WTC11 (cell line): Measurements from ENCODE around the gene CACNA1C. TPM values are rescaled to one million over a fixed set of nuclear protein-coding genes. Genes with fewer than 3 reads are reported as not detected.

Source experiments
- ATAC-seq: fragments of 200-7000 bp; cut with Tn5 transposase; 2 replicates; pipeline ENCODE4 v1.10.0; 2021; ENCODE audit warnings: mild to moderate bottlenecking, moderate library complexity
- CTCF ChIA-PET: fragments of 300-600 bp; sonication (Branson Sonifier 250); formaldehyde crosslinking; loops from one replicate; lab custom pipeline; 2021; ENCODE audit warnings: antibody characterized with exemption; lab: Charles Lee
- POLR2A ChIA-PET: fragments of 350-600 bp; sonication (Branson Sonifier 250); formaldehyde crosslinking; loops from one replicate; lab custom pipeline; 2021; ENCODE audit warnings: antibody characterized with exemption; lab: Charles Lee
- DNase-seq: peaks from one replicate; pipeline ENCODE4 v3.0.0; 2021; ENCODE audit warnings: low spot score
- H3K27ac Mint-ChIP-seq: 2 replicates; pipeline ENCODE4 v1.8.0; 2021; ENCODE audit warnings: mixed read lengths
- H3K27me3 Mint-ChIP-seq: 2 replicates; pipeline ENCODE4 v1.8.0; 2021; ENCODE audit warnings: low read depth, mild to moderate bottlenecking, moderate library complexity, mixed read lengths
- H3K36me3 Mint-ChIP-seq: 2 replicates; pipeline ENCODE4 v1.8.0; 2021; ENCODE audit warnings: mixed read lengths
- H3K4me1 Mint-ChIP-seq: 2 replicates; pipeline ENCODE4 v1.8.0; 2022; ENCODE audit warnings: mixed read lengths
- H3K4me3 Mint-ChIP-seq: 2 replicates; pipeline ENCODE4 v1.8.0; 2021; ENCODE audit warnings: mild to moderate bottlenecking, moderate library complexity, mixed read lengths
- H3K9me3 Mint-ChIP-seq: 2 replicates; pipeline ENCODE4 v1.8.0; 2021; ENCODE audit warnings: mixed read lengths
- ERG ChIP-seq: fragments of 250-450 bp; sonication (Bioruptor Pico); IDR thresholded peaks from 2 replicates; pipeline ENCODE4 v1.8.0; 2021; ENCODE audit warnings: mild to moderate bottlenecking
- ESRRA ChIP-seq: sonication (generic); formaldehyde crosslinking; IDR thresholded peaks from 2 replicates; pipeline ENCODE4 v1.8.1; 2022; ENCODE audit warnings: mild to moderate bottlenecking, missing genetic modification reagents, borderline replicate concordance
- ETV6 ChIP-seq: sonication (generic); formaldehyde crosslinking; IDR thresholded peaks from 2 replicates; pipeline ENCODE4 v1.8.1; 2022; ENCODE audit warnings: mild to moderate bottlenecking, missing genetic modification reagents
- FOXP1 ChIP-seq: sonication (generic); formaldehyde crosslinking; IDR thresholded peaks from 2 replicates; pipeline ENCODE4 v1.8.0; 2022; ENCODE audit warnings: missing genetic modification reagents, mild to moderate bottlenecking, moderate library complexity, borderline replicate concordance
- FOXP4 ChIP-seq: sonication (generic); formaldehyde crosslinking; IDR thresholded peaks from 2 replicates; pipeline ENCODE4 v1.8.0; 2022; ENCODE audit warnings: mild to moderate bottlenecking, missing genetic modification reagents
- HMGA2 ChIP-seq: fragments of 250-450 bp; sonication (Bioruptor Pico); IDR thresholded peaks from 2 replicates; pipeline ENCODE4 v1.4.0; 2021; ENCODE audit warnings: mild to moderate bottlenecking, moderate library complexity
- IRF2 ChIP-seq: sonication (generic); formaldehyde crosslinking; IDR thresholded peaks from 2 replicates; pipeline ENCODE4 v1.8.0; 2022; ENCODE audit warnings: low read depth, missing genetic modification reagents, borderline replicate concordance
- JAZF1 ChIP-seq: fragments of 250-450 bp; sonication (Bioruptor Pico); IDR thresholded peaks from 2 replicates; pipeline ENCODE4 v1.9.0; 2021; ENCODE audit warnings: moderate library complexity, mild to moderate bottlenecking, inconsistent platforms
- RELA ChIP-seq: sonication (generic); formaldehyde crosslinking; IDR thresholded peaks from 2 replicates; pipeline ENCODE4 v1.8.1; 2022; ENCODE audit warnings: missing genetic modification reagents, mild to moderate bottlenecking, borderline replicate concordance
- SMAD4 ChIP-seq: sonication (generic); formaldehyde crosslinking; IDR thresholded peaks from 2 replicates; pipeline ENCODE4 v1.8.0; 2022; ENCODE audit warnings: mild to moderate bottlenecking, missing genetic modification reagents
- SOX15 ChIP-seq: fragments of 250-450 bp; sonication (Bioruptor Pico); IDR thresholded peaks from 2 replicates; pipeline ENCODE4 v1.9.0; 2021; ENCODE audit warnings: mild to moderate bottlenecking
- STAT6 ChIP-seq: sonication (generic); formaldehyde crosslinking; conservative IDR thresholded peaks from 2 replicates; pipeline ENCODE4 v1.8.1; 2023; ENCODE audit warnings: mild to moderate bottlenecking, low read depth, missing genetic modification reagents, moderate library complexity
- USF2 ChIP-seq: sonication (generic); formaldehyde crosslinking; IDR thresholded peaks from 2 replicates; pipeline ENCODE4 v1.8.1; 2023; ENCODE audit warnings: mild to moderate bottlenecking, missing genetic modification reagents, moderate library complexity
- ZNF263 ChIP-seq: sonication (generic); formaldehyde crosslinking; IDR thresholded peaks from 2 replicates; pipeline ENCODE4 v1.8.1; 2022; ENCODE audit warnings: low read depth, mild to moderate bottlenecking, moderate library complexity, missing genetic modification reagents
- ZNF317 ChIP-seq: sonication (generic); formaldehyde crosslinking; IDR thresholded peaks from 2 replicates; pipeline ENCODE4 v1.8.1; 2023; ENCODE audit warnings: low read depth, mild to moderate bottlenecking, moderate library complexity, missing genetic modification reagents, borderline replicate concordance
- ZNF532 ChIP-seq: fragments of 250-450 bp; sonication (Bioruptor Pico); IDR thresholded peaks from 2 replicates; pipeline ENCODE4 v1.9.0; 2021; ENCODE audit warnings: mild to moderate bottlenecking, borderline replicate concordance
- total RNA-seq: library from RNA; stranded (reverse); gene quantifications from 3 replicates; pipeline ENCODE4 v1.2.3, GENCODE V29; 2021

Gene CACNA1C
- total RNA-seq, 1 experiment from 2014 or later = 1.7 TPM

GRCh38 chr12:2637371-2637770, 584.6 kb downstream of the CACNA1C start (continued):
- TF ChIP-seq HMGA2 (CRISPR knock-in tag) (no peak), SMAD4 (CRISPR knock-in tag) (no peak), FOXP4 (CRISPR knock-in tag) (no peak), RELA (CRISPR knock-in tag) (no peak)

GRCh38 chr12:2638273-2639019, 585.7 kb downstream of the CACNA1C start:
- Mint-ChIP-seq H3K27ac (no peak overlapping the region), H3K4me3 (no peak overlapping the region), H3K9me3 (peaks cover 3% of the 10 kb centered on the region), H3K4me1 (peaks cover 30% of the 10 kb centered on the region), H3K27me3 (no peaks in the 10 kb centered on the region), H3K36me3 (no peaks in the 10 kb centered on the region)
- DNase-seq (peak; percentile 32), ATAC-seq (peak; percentile 60)
- POLR2A ChIA-PET = no interaction called here
- TF ChIP-seq USF2 (CRISPR knock-in tag) (peak; percentile 62), IRF2 (CRISPR knock-in tag) (no peak)
- CTCF ChIA-PET = no interaction called here

GRCh38 chr12:2639020-2639298, 586.2 kb downstream of the CACNA1C start:
- no peak for ATAC-seq
- peaks cover 3% of the 10 kb centered on the region for H3K9me3 Mint-ChIP-seq
- no peaks in the 10 kb centered on the region for H3K36me3 Mint-ChIP-seq
- no peak overlapping the region for H3K27ac Mint-ChIP-seq
- POLR2A ChIA-PET = no interaction called here
- no peaks in the 10 kb centered on the region for H3K27me3 Mint-ChIP-seq
- CTCF ChIA-PET = interaction anchor here (1.3 kb wide), 1 partner anchor 23 kb away, joined by 3 read pairs; no protein-coding TSS in a partner anchor
- DNase-seq = peak; percentile 10
- H3K4me1 Mint-ChIP-seq = peaks cover 30% of the 10 kb centered on the region
- no peak overlapping the region for H3K4me3 Mint-ChIP-seq
- no peak for TF ChIP-seq ZNF317 (CRISPR knock-in tag)
- TF ChIP-seq ETV6 (CRISPR knock-in tag) = no peak
- TF ChIP-seq ESRRA (CRISPR knock-in tag) = no peak
- no peak for TF ChIP-seq FOXP1 (CRISPR knock-in tag)
- no peak for TF ChIP-seq JAZF1 (CRISPR knock-in tag)
- no peak for TF ChIP-seq HMGA2 (CRISPR knock-in tag)
- no peak for TF ChIP-seq SOX15 (CRISPR knock-in tag)

GRCh38 chr12:2640281-2640680, 587.5 kb downstream of the CACNA1C start:
- ATAC-seq (no peak), DNase-seq (peak; percentile 9)
- H3K27ac Mint-ChIP-seq = no peak overlapping the region
- no peaks in the 10 kb centered on the region for H3K27me3 Mint-ChIP-seq
- H3K4me1 Mint-ChIP-seq = peaks cover 36% of the 10 kb centered on the region
- ChIA-PET CTCF (interaction anchor here (1.0 to 3.0 kb wide), 14 partner anchors 9 to 317 kb away, joined by 3 to 38 read pairs (median 6); no protein-coding TSS in a partner anchor), POLR2A (no interaction called here)
- H3K4me3 Mint-ChIP-seq = no peak overlapping the region
- no peaks in the 10 kb centered on the region for H3K9me3 Mint-ChIP-seq
- no peaks in the 10 kb centered on the region for H3K36me3 Mint-ChIP-seq
- TF ChIP-seq FOXP1 (CRISPR knock-in tag) = no peak
- TF ChIP-seq STAT6 (CRISPR knock-in tag) = no peak
- no peak for TF ChIP-seq ZNF263 (CRISPR knock-in tag)
- TF ChIP-seq ERG (CRISPR knock-in tag) = no peak
- no peak for TF ChIP-seq JAZF1 (CRISPR knock-in tag)
- TF ChIP-seq ZNF532 (CRISPR knock-in tag) = no peak
